DOHH2 (cell line): ENCODE results near the gene LRRTM4.

Experiments used
- H3F3A ChIP-seq: fragments of 200-600 bp; sonication (generic), shearing (Covaris generic); 2 replicates; pipeline ENCODE4 v1.6.0; 2016; ENCODE audit warnings: antibody characterized with exemption, mild to moderate bottlenecking; ENCODE audit not compliant: control insufficient read depth, insufficient read depth
- H3K27ac ChIP-seq: fragments of 200-600 bp; sonication (generic); 2 replicates; pipeline ENCODE4 v1.5.1; 2014; ENCODE audit warnings: low read depth, mild to moderate bottlenecking, low read length, moderate library complexity
- H3K27me3 ChIP-seq: fragments of 200-600 bp; sonication (generic); 2 replicates; pipeline ENCODE4 v1.6.1; 2014; ENCODE audit warnings: mild to moderate bottlenecking, low read length, mixed read lengths; ENCODE audit not compliant: control insufficient read depth
- H3K36me3 ChIP-seq: fragments of 200-600 bp; sonication (generic); 2 replicates; pipeline ENCODE4 v1.6.1; 2014; ENCODE audit warnings: mild to moderate bottlenecking, low read length, moderate library complexity, mixed read lengths; ENCODE audit not compliant: control insufficient read depth
- H3K4me1 ChIP-seq: fragments of 200-600 bp; sonication (generic); 2 replicates; pipeline ENCODE4 v1.6.1; 2014; ENCODE audit warnings: mild to moderate bottlenecking, low read length, mixed read lengths; ENCODE audit not compliant: control insufficient read depth
- H3K4me2 ChIP-seq: fragments of 200-600 bp; sonication (generic); 2 replicates; pipeline ENCODE4 v1.6.0; 2014; ENCODE audit warnings: mild to moderate bottlenecking, low read length, moderate library complexity
- H3K4me3 ChIP-seq: fragments of 200-600 bp; sonication (generic); 2 replicates; pipeline ENCODE4 v1.5.1; 2014; ENCODE audit warnings: mild to moderate bottlenecking, low read length, mixed read lengths
- H3K79me2 ChIP-seq: fragments of 200-600 bp; sonication (generic); 2 replicates; pipeline ENCODE4 v1.6.1; 2014; ENCODE audit warnings: mild to moderate bottlenecking, low read length, mixed read lengths; ENCODE audit not compliant: control insufficient read depth
- H3K9me2 ChIP-seq: fragments of 200-600 bp; sonication (generic); replicated peaks from 2 replicates; pipeline ENCODE4 v1.6.1; 2014; ENCODE audit warnings: mild to moderate bottlenecking, low read length, mixed read lengths; ENCODE audit not compliant: control insufficient read depth
- H3K9me3 ChIP-seq: fragments of 200-600 bp; sonication (generic); 2 replicates; pipeline ENCODE4 v1.6.1; 2014; ENCODE audit warnings: antibody characterized with exemption, low read length, mixed read lengths; ENCODE audit not compliant: control insufficient read depth, insufficient read depth
- H4K20me1 ChIP-seq: fragments of 200-600 bp; sonication (generic); 2 replicates; pipeline ENCODE4 v1.6.0; 2014; ENCODE audit warnings: low read depth, mild to moderate bottlenecking, antibody characterized with exemption, low read length, moderate library complexity; ENCODE audit not compliant: control insufficient read depth, insufficient read depth
- EZH2phosphoT487 ChIP-seq: fragments of 200-600 bp; sonication (generic); IDR thresholded peaks from 2 replicates; pipeline ENCODE4 v1.6.1; 2017; ENCODE audit warnings: borderline replicate concordance, mild to moderate bottlenecking, antibody characterized with exemption, low read length, moderate library complexity, mixed read lengths
- TF ChIP-seq, protein P1 (sequence below): fragments of 200-600 bp; sonication (generic); IDR thresholded peaks from one replicate; pipeline ENCODE4 v1.5.1; 2014; ENCODE audit warnings: antibody characterized with exemption, mild to moderate bottlenecking, low read depth, low read length; ENCODE audit not compliant: poor library complexity, severe bottlenecking

Gene LRRTM4

DNA sequence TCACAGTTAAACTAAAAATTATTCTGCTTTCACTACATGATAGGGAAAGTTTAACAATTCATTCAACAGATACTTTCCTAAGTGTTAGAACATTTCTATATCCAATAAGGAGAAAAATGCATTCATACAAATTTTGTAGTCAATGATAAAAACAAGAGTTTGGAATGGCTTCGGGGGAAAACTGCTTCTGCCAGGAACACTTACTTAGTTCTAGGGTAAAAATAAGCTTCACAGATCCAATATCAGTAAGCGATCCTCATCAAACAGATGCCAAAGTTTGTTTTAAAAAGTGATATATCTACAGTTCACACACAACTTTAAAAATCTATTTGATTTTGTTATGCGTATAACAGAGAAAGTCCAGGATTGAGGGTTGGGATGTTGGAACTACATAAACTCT is 199.7 kb downstream of the LRRTM4 start:
- H3K9me2 ChIP-seq = no peaks in the 10 kb centered on the region
- H4K20me1 ChIP-seq = no peaks in the 10 kb centered on the region
- H3K27me3 ChIP-seq = no peaks in the 10 kb centered on the region
- no peak overlapping the region for H3K4me2 ChIP-seq
- no peak overlapping the region for H3K4me3 ChIP-seq
- TF ChIP-seq, protein P1, sequence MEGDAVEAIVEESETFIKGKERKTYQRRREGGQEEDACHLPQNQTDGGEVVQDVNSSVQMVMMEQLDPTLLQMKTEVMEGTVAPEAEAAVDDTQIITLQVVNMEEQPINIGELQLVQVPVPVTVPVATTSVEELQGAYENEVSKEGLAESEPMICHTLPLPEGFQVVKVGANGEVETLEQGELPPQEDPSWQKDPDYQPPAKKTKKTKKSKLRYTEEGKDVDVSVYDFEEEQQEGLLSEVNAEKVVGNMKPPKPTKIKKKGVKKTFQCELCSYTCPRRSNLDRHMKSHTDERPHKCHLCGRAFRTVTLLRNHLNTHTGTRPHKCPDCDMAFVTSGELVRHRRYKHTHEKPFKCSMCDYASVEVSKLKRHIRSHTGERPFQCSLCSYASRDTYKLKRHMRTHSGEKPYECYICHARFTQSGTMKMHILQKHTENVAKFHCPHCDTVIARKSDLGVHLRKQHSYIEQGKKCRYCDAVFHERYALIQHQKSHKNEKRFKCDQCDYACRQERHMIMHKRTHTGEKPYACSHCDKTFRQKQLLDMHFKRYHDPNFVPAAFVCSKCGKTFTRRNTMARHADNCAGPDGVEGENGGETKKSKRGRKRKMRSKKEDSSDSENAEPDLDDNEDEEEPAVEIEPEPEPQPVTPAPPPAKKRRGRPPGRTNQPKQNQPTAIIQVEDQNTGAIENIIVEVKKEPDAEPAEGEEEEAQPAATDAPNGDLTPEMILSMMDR = no peak
- TF ChIP-seq EZH2phosphoT487 = no peak
- H3K9me3 ChIP-seq = 0 out of 2 replicates have a peak, but pooled peaks cover 3% of the 10 kb centered on the region
- H3F3A ChIP-seq = no peaks in the 10 kb centered on the region
- no peaks in the 10 kb centered on the region for H3K4me1 ChIP-seq
- H3K79me2 ChIP-seq = no peaks in the 10 kb centered on the region
- H3K27ac ChIP-seq = no peak overlapping the region
- no peaks in the 10 kb centered on the region for H3K36me3 ChIP-seq

DNA sequence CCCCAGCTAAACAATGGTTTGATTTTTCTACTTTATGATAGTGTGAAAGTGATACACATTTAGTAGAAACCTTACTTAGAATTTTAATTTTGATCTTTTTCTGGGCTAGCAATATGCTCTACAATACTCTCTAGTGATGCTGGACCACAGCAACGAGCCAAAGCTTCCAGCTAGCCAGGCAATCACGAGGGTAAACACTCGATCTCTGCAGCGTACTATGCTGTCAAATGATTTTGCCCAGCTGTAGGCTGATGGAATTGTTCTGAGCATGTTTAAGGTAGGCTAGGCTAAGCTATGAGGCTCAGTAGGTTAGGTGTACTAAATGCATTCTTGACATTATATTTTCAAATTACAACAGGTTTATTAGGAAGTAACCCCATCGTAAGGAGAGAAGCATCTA is 207.5 kb downstream of the LRRTM4 start:
- Histone ChIP-seq H3K27me3 (no peaks in the 10 kb centered on the region), H3F3A (no peaks in the 10 kb centered on the region), H3K9me3 (no peaks in the 10 kb centered on the region), H3K9me2 (no peaks in the 10 kb centered on the region), H3K4me2 (no peak overlapping the region), H3K27ac (no peak overlapping the region), H3K4me3 (no peak overlapping the region), H4K20me1 (no peaks in the 10 kb centered on the region), H3K79me2 (no peaks in the 10 kb centered on the region), H3K36me3 (no peaks in the 10 kb centered on the region), H3K4me1 (no peaks in the 10 kb centered on the region)
- no peak for TF ChIP-seq EZH2phosphoT487

DNA sequence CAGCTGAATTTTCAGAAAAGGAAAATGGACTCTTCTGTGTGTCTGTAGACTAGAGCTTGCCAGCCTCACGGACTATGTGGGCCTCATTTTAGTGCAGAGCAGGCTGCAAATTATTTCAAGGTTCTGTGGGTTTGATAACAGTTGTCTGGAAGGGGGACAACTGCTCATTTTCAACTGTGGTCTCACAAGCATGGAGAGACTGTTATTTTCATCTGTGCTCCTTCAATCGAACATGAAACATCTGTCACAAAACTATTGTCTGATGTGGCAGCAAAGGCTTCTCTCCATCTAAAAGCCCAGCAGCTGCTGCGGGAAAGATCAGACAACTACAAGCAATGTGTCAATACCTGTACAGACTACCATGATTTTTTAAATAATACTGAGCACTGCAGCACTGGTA is 211.8 kb downstream of the LRRTM4 start:
- H3K36me3 ChIP-seq = no peaks in the 10 kb centered on the region
- no peak overlapping the region for H3K4me2 ChIP-seq
- H3K9me2 ChIP-seq = no peaks in the 10 kb centered on the region
- H3K9me3 ChIP-seq = no peaks in the 10 kb centered on the region
- H3K79me2 ChIP-seq = no peaks in the 10 kb centered on the region
- H4K20me1 ChIP-seq = no peaks in the 10 kb centered on the region
- H3K4me3 ChIP-seq = no peak overlapping the region
- H3K27ac ChIP-seq = no peak overlapping the region
- TF ChIP-seq, protein P1 = no peak
- TF ChIP-seq EZH2phosphoT487 = no peak
- no peaks in the 10 kb centered on the region for H3F3A ChIP-seq
- H3K4me1 ChIP-seq = no peaks in the 10 kb centered on the region
- H3K27me3 ChIP-seq = no peaks in the 10 kb centered on the region

DNA sequence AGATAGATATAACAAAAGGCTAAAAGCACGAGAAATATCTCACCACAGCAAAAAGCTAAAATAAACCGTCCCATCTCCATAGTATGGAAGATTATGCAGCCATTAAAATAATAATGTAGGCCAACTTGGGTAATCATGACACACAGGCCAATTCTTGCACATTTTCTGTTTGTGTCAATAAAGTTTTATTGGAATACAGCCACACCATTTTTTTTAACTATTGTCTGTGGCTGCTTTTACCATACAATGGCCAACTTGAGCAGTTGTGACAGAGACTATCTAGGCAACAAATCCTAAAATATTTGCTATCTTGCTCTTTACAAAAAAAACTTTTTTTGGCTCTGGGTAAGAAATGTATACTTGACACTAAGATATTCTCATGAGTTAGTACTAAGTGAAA is 212.5 kb downstream of the LRRTM4 start:
- no peaks in the 10 kb centered on the region for H4K20me1 ChIP-seq
- H3K9me2 ChIP-seq = no peaks in the 10 kb centered on the region
- no peaks in the 10 kb centered on the region for H3K79me2 ChIP-seq
- no peaks in the 10 kb centered on the region for H3F3A ChIP-seq
- no peak overlapping the region for H3K27ac ChIP-seq
- H3K4me3 ChIP-seq = no peak overlapping the region
- TF ChIP-seq, protein P1 = no peak
- no peak for TF ChIP-seq EZH2phosphoT487
- H3K9me3 ChIP-seq = no peaks in the 10 kb centered on the region
- H3K4me1 ChIP-seq = no peaks in the 10 kb centered on the region
- H3K36me3 ChIP-seq = no peaks in the 10 kb centered on the region
- no peak overlapping the region for H3K4me2 ChIP-seq
- H3K27me3 ChIP-seq = no peaks in the 10 kb centered on the region
